LNCaP clone FGC (cell line): ENCODE results near the gene PPP1CB.
A peak's percentile ranks its signal among the peaks of the same experiment; 100 is the strongest.
"Not testable (repeated sequence)": the region's sequence is repeated elsewhere in the genome, so short reads cannot be mapped to it uniquely, and the experiment has no call there.

Experiments
- DNase-seq: peaks from one replicate; pipeline ENCODE4 v3.0.0-alpha.2; 2011; ENCODE audit warnings: low read depth
- H3K4me3 ChIP-seq: 2 replicates; pipeline ENCODE4 v1.5.1; 2011; ENCODE audit warnings: mild to moderate bottlenecking, low read depth, low read length, control low read depth
- CTCF ChIP-seq: IDR thresholded peaks from 2 replicates; pipeline ENCODE4 v1.5.1; 2012; ENCODE audit warnings: mild to moderate bottlenecking; ENCODE audit not compliant: control insufficient read depth, insufficient read depth; ENCODE audit errors: extremely low read depth

Gene PPP1CB

GRCh38 chr2:28725021-28725711 is 26.5 kb upstream of the PPP1CB start:
- H3K4me3 ChIP-seq = no peak overlapping the region
- DNase-seq = no peak
- TF ChIP-seq CTCF = no peak

GRCh38 chr2:28726177-28726576 is 25.5 kb upstream of the PPP1CB start:
- no peak for TF ChIP-seq CTCF
- DNase-seq = no peak
- H3K4me3 ChIP-seq = no peak overlapping the region

- DNase-seq = peak; percentile 56
- H3K4me3 ChIP-seq = no peak overlapping the region
- no peak for TF ChIP-seq CTCF
These were observed 21.9 kb upstream of the PPP1CB start for GRCh38 chr2:28729698-28730097.

GRCh38 chr2:28730641-28731146 is 20.9 kb upstream of the PPP1CB start:
- H3K4me3 ChIP-seq = no peak overlapping the region
- DNase-seq = no peak
- no peak for TF ChIP-seq CTCF

- peak; percentile 48 for DNase-seq
- TF ChIP-seq CTCF = no peak
- H3K4me3 ChIP-seq = no peak overlapping the region
These were observed 16.1 kb upstream of the PPP1CB start for GRCh38 chr2:28735511-28735910.

DNA sequence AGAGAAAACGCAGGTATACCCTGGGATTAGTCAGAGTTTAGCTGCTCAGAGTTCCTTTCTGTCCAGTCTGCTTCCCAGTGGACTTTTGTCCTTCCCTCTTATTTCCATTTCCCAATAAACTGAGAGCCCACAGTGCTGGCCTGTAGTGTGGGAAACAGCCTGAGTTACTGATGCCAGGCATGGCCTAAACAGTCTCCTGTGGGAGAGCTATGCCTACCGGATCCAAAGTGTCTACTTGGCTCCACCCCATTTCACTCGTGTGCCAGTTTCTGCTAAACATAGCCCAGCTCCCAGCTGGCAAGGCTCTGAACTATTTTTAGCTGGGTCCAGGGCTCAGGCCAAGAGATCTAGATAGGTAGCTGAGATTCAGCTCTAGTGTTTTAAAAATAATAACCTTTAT is 15.6 kb upstream of the PPP1CB start:
- TF ChIP-seq CTCF = no peak
- H3K4me3 ChIP-seq = no peak overlapping the region
- DNase-seq = peak; percentile 97

- no peak for TF ChIP-seq CTCF
- DNase-seq = no peak
These were observed 14.0 kb upstream of the PPP1CB start for GRCh38 chr2:28737655-28738054.

GRCh38 chr2:28742619-28743018 is 9.0 kb upstream of the PPP1CB start:
- not testable (repeated sequence) for DNase-seq, H3K4me3 ChIP-seq

More at GRCh38 chr2:28737655-28738054, 14.0 kb upstream of the PPP1CB start:
- H3K4me3 ChIP-seq = no peak overlapping the region
